HL-60 (cell line): ENCODE measurements around the gene COL4A4.

Experiments
- DNase-seq, 2 experiments: peaks; one replicate each; pipeline ENCODE4 v3.0.0-alpha.2; 2010 to 2020; ENCODE audit warnings: low read depth in 1 of 2, low spot score in 1 of 2
- H3K27ac ChIP-seq: fragments of 250-450 bp; sonication (Bioruptor Pico); replicated peaks from 2 replicates; pipeline ENCODE4 v1.5.1; 2020; ENCODE audit warnings: mild to moderate bottlenecking, moderate library complexity
- H3K27me3 ChIP-seq: fragments of 250-450 bp; sonication (Bioruptor Pico); 2 replicates; pipeline ENCODE4 v1.5.1; 2021; ENCODE audit warnings: mild to moderate bottlenecking, moderate library complexity; ENCODE audit not compliant: insufficient read depth, poor library complexity, severe bottlenecking
- H3K4me3 ChIP-seq: replicated peaks from 2 replicates; pipeline ENCODE4 v1.5.1; 2011; ENCODE audit warnings: mild to moderate bottlenecking, control low read depth, low read length; ENCODE audit not compliant: insufficient read depth
- GABPA ChIP-seq: IDR thresholded peaks from 2 replicates; pipeline ENCODE4 v1.6.1; 2012; ENCODE audit warnings: low read depth
- POLR2AphosphoS5 ChIP-seq: IDR thresholded peaks from 2 replicates; pipeline ENCODE4 v1.6.1; 2012; ENCODE audit warnings: low read depth
- REST ChIP-seq: IDR thresholded peaks from 2 replicates; pipeline ENCODE4 v1.6.1; 2012; ENCODE audit warnings: low read depth; ENCODE audit not compliant: insufficient replicate concordance
- SPI1 ChIP-seq: IDR thresholded peaks from 2 replicates; pipeline ENCODE4 v1.6.1; 2012; ENCODE audit warnings: low read depth, mild to moderate bottlenecking, borderline replicate concordance
- TF ChIP-seq, protein P1 (sequence below): IDR thresholded peaks from one replicate; pipeline ENCODE4 v1.5.1; 2011; ENCODE audit warnings: low read length, control low read depth, inconsistent platforms; ENCODE audit not compliant: insufficient read depth

COL4A4 gene

GRCh38 chr2:227030789-227031188 lies 133.2 kb downstream of the COL4A4 start:
- Histone ChIP-seq H3K27ac (no peak overlapping the region), H3K27me3 (no peaks in the 10 kb centered on the region), H3K4me3 (no peak overlapping the region)
- TF ChIP-seq GABPA = no peak
- TF ChIP-seq REST = no peak
- TF ChIP-seq POLR2AphosphoS5 = no peak
- TF ChIP-seq SPI1 = no peak
- TF ChIP-seq, protein P1, sequence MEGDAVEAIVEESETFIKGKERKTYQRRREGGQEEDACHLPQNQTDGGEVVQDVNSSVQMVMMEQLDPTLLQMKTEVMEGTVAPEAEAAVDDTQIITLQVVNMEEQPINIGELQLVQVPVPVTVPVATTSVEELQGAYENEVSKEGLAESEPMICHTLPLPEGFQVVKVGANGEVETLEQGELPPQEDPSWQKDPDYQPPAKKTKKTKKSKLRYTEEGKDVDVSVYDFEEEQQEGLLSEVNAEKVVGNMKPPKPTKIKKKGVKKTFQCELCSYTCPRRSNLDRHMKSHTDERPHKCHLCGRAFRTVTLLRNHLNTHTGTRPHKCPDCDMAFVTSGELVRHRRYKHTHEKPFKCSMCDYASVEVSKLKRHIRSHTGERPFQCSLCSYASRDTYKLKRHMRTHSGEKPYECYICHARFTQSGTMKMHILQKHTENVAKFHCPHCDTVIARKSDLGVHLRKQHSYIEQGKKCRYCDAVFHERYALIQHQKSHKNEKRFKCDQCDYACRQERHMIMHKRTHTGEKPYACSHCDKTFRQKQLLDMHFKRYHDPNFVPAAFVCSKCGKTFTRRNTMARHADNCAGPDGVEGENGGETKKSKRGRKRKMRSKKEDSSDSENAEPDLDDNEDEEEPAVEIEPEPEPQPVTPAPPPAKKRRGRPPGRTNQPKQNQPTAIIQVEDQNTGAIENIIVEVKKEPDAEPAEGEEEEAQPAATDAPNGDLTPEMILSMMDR = no peak
- DNase-seq = no peak

- no peak overlapping the region for H3K4me3 ChIP-seq
- TF ChIP-seq SPI1 (no peak), REST (no peak), GABPA (no peak), POLR2AphosphoS5 (no peak)
- TF ChIP-seq, protein P1 = no peak
- no peaks in the 10 kb centered on the region for H3K27me3 ChIP-seq
- H3K27ac ChIP-seq = no peak overlapping the region
- peak; percentile 2 to 42 for DNase-seq
Measured at GRCh38 chr2:227029426-227030105, 134.4 kb downstream of the COL4A4 start.

GRCh38 chr2:227025510-227025909 lies 138.5 kb downstream of the COL4A4 start:
- Histone ChIP-seq H3K4me3 (no peak overlapping the region), H3K27me3 (no peaks in the 10 kb centered on the region), H3K27ac (no peak overlapping the region)
- TF ChIP-seq, protein P1 = no peak
- TF ChIP-seq SPI1 = no peak
- no peak for TF ChIP-seq GABPA
- no peak for TF ChIP-seq POLR2AphosphoS5
- no peak for TF ChIP-seq REST
- DNase-seq = no peak
